ENCODE data around the gene DHCR7. TPM values are rescaled to one million over a fixed set of nuclear protein-coding genes. Genes with fewer than 3 reads are reported as not detected.

The DHCR7 gene
- total RNA-seq, 4 donors from 2014 or later: 7.1 to 24.1 (median 17.8) TPM

GRCh38 chr11:71446942-71447688, 1.1 kb downstream of the DHCR7 start:
- H3K4me3 ChIP-seq: peak overlapping the region in 1 of 2 donors; percentile 87
- H3K27me3 ChIP-seq: no peaks in the 10 kb centered on the region
- no peaks in the 10 kb centered on the region for H3K36me3 ChIP-seq
- no peaks in the 10 kb centered on the region for H3K4me1 ChIP-seq
- TF ChIP-seq CTCF (IDR thresholded peaks at IDR 0.05) (no peak), POLR2A (IDR thresholded peaks at IDR 0.05) (no peak)
- peak overlapping the region in 1 of 2 donors; percentile 85 for H3K27ac ChIP-seq
- H3K9me3 ChIP-seq: no peaks in the 10 kb centered on the region
- intact Hi-C loops (cut with DNase I; ENCODE audit: low total_unique reads): no loop called here
- DNase-seq: no peak

- Histone ChIP-seq H3K27me3 (no peaks in the 10 kb centered on the region), H3K4me1 (no peaks in the 10 kb centered on the region), H3K9me3 (no peaks in the 10 kb centered on the region), H3K36me3 (no peaks in the 10 kb centered on the region), H3K4me3 (no peak overlapping the region), H3K27ac (no peak overlapping the region)
- intact Hi-C loops (cut with DNase I; ENCODE audit: low total_unique reads): no loop called here
- no peak for DNase-seq
- TF ChIP-seq POLR2A (IDR thresholded peaks at IDR 0.05): no peak
- TF ChIP-seq CTCF (IDR thresholded peaks at IDR 0.05): no peak
Measured at GRCh38 chr11:71446150-71446549, 2.0 kb downstream of the DHCR7 start.

GRCh38 chr11:71444811-71445210, 3.4 kb downstream of the DHCR7 start:
- no peak for TF ChIP-seq CTCF (IDR thresholded peaks at IDR 0.05)
- TF ChIP-seq POLR2A (IDR thresholded peaks at IDR 0.05): no peak
- intact Hi-C loops (cut with DNase I; ENCODE audit: low total_unique reads): no loop called here
- Histone ChIP-seq H3K36me3 (no peaks in the 10 kb centered on the region), H3K27me3 (no peaks in the 10 kb centered on the region), H3K4me3 (no peak overlapping the region), H3K9me3 (no peaks in the 10 kb centered on the region), H3K27ac (no peak overlapping the region), H3K4me1 (no peaks in the 10 kb centered on the region)
- no peak for DNase-seq

- Histone ChIP-seq H3K36me3 (no peaks in the 10 kb centered on the region), H3K27me3 (no peaks in the 10 kb centered on the region), H3K4me3 (no peak overlapping the region), H3K27ac (no peak overlapping the region), H3K9me3 (no peaks in the 10 kb centered on the region), H3K4me1 (no peaks in the 10 kb centered on the region)
- intact Hi-C loops (cut with DNase I; ENCODE audit: low total_unique reads): no loop called here
- no peak for TF ChIP-seq POLR2A (IDR thresholded peaks at IDR 0.05)
- TF ChIP-seq CTCF (IDR thresholded peaks at IDR 0.05): no peak
- DNase-seq: no peak
Measured at GRCh38 chr11:71443736-71444445, 4.3 kb downstream of the DHCR7 start.

- Histone ChIP-seq H3K4me3 (no peak overlapping the region), H3K36me3 (no peaks in the 10 kb centered on the region), H3K27ac (no peak overlapping the region), H3K4me1 (no peaks in the 10 kb centered on the region), H3K27me3 (no peaks in the 10 kb centered on the region), H3K9me3 (no peaks in the 10 kb centered on the region)
- no peak for DNase-seq
- intact Hi-C loops (cut with DNase I; ENCODE audit: low total_unique reads): no loop called here
- TF ChIP-seq CTCF (IDR thresholded peaks at IDR 0.05) (no peak), POLR2A (IDR thresholded peaks at IDR 0.05) (no peak)
Measured at GRCh38 chr11:71442880-71443279, 5.3 kb downstream of the DHCR7 start.

All from uterus (tissue), 4 donors.